C1 segment of cervical spinal cord (tissue), 14 donors: ENCODE results near the gene HEPHL1.

Experiments
- DNase-seq, 14 donors: peaks; one replicate each; lab custom pipeline; 2025; lab: John Stamatoyannopoulos, UW

The HEPHL1 gene

DNA sequence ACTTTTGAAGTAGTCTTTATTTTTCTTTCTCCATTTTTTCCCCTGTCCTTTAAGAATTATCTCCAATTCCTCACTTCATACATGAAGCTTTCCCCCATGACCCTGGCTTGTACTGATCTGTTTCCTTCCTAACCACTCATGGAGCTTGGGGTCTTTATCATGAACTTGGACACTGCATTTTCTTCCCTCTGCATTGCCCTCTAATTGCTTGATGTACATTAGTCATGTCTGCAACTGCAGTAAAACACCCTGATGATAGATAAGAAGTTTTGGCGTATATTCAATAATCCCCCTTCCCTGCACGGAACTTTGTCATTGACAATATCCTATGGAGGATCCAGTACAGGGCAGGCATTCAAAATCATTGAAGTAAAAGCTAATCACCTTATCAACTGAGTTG is 3.4 kb downstream of the HEPHL1 start:
- no peak for DNase-seq

DNA sequence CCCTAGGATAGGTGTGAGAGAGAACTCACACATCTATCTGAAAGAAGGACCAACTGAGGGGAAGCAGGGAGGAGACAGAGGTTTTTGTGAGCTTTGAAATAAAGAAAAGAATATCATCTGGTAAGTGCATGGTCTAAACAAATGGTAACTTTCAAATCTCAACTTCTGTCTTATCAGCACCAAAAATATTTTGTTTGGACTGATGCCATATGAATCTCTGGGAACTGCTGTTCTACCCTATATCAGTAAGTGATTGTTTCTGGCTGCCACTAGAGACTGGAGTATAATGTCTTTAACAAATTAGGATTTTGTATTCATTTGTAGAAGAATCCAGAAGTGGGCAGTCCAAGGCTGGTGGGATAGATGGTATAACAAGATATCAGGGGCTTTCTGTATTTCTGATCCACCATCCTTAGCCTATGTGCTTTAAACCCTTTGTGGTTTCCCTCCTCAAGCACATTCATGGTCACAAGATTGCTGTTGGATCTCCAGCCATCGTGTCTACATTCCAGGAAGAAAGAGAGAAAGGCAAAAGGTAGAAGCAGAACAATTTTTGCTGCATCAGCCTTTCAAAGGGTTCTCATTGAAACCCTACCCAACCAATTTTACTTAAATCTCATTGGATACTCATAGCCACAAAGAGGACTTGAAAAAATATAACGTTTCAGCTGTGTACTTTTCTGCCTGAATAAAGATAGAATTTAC is 4.7 kb downstream of the HEPHL1 start:
- DNase-seq, result no peak

DNA sequence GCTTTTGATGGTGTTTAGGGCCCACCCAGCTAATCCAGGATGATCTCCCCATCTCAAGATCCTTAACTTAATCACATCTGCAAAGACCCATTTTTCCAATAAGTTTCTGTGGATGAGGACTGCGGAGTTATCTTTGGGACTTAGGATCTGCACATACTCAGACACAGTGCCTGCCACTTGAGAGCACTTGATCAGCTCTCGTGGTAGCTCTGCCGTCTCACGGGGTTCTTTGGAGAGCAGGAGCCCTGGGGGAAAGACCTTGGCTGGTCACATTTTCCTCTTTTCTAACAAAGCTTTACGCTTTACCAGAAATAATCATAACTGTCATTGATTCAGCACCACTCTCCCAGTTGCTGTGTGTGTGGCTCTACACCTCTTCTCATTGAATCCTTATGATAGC is 6.1 kb downstream of the HEPHL1 start:
- no peak for DNase-seq

DNA sequence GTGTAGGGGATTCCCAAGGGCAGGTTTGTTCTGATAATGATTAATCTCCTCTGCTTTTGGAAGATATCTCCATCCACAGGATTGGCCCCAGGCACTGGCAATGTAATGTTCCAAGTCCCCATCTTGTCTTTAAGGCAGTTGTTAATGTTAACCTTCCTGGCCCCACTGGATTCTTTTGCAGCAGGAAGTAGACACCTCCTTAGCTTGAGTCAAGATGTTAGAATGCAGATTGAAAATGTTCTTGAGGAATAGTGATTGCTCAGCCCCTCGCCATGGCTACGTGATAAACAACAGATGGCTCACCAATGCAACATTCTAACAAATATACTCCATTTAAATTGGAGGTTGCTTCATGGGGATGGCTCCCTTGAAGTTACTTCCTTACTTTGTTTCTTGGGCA is 7.3 kb downstream of the HEPHL1 start:
- DNase-seq, result no peak

DNA sequence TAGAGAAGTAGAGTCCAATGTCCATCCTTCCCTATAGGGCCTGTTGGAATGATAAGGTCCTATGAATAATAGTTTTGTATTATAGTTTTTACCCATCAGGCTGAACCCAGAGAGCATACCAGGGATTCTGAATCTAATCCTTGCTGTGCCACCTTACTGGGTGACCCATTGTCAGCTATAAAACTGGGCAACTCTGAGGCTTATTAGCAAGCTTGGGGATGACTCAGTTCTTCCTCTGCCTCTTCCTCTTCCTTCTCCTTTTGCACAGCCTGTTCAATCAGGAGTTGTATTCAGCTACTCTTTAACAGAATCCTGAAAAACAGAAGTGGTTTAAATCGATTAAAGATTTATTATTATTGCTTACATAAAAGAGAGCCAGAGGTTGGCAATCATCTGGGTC is 8.9 kb downstream of the HEPHL1 start:
- DNase-seq, result no peak

DNA sequence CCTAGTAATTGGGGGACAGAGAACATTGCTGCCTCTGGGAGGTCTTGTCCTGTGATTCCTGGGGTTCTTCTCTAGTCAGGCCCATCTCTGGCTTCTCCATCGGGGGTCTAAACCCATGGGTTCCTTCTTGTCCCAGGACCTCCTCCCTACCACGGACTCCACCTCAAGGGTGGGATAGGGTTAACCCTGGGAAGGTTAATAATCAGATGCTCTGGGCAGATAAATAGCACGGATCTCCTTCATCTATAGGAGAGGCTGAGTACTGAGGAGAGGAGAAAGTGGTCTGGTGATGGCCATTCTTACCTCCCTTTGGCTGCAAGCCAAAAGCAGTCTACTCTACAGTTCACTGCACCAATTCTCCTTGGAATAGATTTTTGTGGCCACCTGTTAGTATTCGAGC is 10.5 kb downstream of the HEPHL1 start:
- no peak for DNase-seq

DNA sequence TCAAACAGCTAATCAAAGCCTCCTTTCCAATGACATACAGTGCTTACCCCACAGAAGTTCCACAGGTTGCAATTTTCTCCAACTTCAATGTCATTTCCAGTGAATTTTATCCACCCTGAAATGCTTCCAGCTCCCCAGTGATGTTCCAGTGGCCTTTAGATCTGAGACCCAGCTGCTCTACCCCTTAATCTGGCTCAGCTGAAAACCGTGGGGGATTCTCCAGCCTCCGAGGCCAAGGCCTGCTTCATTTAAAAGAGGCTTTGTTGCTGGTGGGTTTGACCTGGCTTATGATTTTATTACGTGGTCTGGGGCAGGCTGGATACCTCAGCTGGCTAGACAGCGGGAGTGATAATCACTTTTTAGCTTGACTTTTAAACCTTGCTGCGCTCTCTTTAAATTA is 10.9 kb downstream of the HEPHL1 start:
- DNase-seq, result no peak

DNA sequence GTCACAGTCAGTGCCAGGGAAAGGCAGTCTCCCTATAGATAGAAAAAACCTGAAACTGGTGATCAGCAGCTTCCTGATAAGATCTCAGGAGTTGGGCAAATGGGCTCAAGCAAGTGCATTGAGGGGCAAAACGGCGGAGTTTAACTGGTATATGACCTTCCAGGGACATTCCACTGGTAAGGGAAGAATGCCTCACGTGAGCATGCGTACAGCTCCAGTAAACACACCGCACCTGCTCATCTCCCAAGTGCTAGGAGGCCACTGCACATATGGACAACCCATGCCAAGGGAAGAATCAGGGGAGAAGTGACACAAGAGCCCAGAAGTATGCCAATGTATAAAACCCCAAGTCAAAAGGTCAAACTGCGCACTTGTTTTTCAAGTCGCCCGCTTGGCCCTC is 11.6 kb downstream of the HEPHL1 start:
- DNase-seq, result no peak

DNA sequence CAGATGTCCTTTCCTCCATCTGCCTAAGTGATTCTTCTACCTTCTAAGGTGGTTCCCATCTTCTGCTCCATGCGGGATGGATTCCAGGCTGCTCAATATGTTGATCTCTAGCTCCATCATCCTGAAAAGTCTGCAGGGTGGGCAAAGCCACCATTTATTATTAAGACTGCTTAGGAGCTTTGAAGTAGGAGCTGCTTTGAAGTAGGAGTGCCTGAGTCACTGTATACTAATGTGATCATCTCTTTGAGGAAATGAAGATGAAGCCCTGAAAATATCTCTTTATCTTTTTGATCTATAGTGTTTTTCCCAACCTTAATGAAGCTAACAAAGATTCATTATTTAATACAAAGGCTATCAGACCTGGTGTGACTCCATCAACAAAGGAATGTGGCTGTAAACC is 13.1 kb downstream of the HEPHL1 start:
- no peak for DNase-seq

DNA sequence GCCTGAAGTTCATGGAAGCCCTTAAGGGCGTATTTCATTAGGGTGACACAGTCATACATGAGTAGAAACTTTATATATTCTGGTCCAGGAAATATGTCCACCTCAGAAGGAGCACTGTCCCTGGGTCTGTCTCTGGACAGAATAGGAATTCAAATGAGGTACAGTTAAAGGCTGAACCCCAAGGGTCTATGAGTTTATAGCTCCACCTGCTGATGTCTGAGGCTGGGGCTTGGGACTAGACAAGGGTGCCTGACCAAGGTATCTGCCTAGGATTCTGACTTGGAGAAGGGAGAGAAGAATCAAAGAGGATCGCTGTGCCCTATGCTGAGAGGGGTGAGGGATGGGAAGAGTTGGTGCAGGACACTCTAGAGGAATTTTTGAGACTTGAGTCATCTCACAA is 14.9 kb downstream of the HEPHL1 start:
- DNase-seq, result no peak

DNA sequence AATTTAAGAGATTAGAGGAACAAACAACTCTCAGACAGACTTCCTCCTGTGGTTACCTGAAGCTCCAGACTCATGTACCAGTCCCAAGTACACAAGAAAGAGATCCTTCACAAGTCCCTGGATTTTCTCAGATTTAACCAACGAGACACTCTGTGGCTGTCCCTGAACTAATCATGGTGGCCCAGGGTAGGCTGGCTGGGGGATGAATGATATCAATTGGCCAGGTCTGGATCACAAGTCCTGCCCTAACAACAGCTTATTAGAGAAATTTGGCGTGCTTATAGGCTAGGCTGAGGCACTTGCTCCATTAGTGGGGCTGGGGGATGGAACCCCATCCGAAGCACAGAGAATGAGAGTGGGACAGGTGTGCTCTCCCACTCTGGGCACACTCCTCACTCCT is 22.1 kb downstream of the HEPHL1 start:
- no peak for DNase-seq

DNA sequence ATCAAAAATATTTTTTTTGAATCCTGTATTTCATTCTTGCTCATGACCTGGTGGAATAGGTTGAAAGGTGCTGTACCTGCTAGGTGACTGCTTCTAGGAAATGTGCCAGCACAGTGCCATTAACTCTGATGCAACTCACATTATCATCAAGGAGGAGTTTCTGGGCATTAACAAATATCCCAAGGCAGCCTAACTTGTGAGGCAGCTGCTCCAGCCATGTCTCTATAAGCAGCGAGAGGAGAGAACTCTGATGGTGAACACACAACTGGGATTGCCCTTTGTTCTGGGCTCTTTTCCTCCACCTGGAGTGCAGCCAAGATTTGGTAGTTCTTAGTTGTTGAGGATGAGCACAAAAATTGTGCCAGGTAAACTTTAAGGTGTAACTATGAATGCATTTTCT is 25.6 kb downstream of the HEPHL1 start:
- DNase-seq, result no peak

DNA sequence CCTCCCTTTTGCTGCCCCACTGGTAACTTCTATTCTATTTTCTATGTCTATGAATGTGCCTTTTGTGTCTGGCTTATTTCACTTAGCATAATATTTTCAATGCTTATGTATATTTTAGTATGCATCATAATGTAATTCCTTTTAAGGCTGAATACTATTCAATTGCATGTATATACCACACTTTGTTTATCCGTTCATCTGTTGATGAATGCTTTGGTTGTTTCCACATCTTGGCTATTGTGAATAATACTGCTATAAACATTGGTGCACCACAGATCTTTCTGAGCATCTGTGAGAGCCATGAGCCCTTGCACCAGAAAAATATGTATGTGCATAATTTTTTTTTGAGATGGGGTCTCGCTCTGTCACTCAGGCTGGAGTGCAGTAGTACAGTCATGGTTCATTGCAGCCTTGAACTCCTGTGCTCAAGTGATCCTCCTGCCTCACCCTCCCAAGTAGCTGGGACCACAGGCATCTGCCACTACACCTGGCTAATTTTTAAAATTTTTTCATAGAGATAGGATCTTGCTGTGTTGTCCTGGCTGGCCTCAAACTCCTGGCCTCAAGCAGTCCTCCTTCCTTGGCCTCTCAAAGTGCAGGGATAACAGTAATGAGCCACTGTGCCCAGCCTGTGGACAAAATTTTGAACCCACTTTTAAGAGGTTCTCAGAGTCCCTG is 27.0 kb downstream of the HEPHL1 start:
- DNase-seq, result no peak

DNA sequence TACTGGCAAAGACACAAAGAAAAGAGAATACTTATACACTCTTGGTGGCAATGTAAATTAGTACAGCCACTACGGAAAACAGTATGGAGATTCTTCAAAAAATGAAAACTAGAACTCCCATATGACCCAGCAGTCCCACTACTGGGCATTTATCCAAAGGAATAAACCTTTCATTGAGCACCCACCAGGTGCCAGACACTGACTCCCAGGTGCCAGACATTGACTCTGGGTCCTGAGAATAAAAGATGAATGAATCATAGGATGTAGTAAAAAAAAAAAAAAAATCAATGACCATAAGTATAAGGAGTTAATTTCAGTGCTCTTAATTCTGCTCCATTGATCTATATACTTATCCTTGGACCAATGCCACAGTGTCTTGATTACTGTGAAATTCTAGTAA is 28.2 kb downstream of the HEPHL1 start:
- DNase-seq, result no peak

DNA sequence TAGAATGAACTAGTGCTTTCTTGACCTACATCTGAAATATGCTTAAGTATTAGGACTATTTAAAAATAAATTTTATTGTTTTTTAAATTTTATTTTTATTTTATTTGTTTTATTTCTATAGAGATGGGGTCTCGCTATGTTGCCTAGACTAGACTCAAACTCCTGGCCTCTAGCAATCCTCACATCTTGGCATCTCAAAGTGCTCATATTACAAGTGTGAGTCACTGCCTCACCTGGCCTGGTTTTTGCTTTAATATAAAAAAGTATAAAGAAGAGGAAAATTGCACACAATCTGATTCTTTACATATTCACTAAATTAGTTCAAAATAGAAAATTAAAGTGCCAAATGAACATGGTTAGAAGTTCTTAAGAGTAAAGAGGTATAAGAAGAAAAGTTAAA is 37.5 kb downstream of the HEPHL1 start:
- DNase-seq, result no peak

DNA sequence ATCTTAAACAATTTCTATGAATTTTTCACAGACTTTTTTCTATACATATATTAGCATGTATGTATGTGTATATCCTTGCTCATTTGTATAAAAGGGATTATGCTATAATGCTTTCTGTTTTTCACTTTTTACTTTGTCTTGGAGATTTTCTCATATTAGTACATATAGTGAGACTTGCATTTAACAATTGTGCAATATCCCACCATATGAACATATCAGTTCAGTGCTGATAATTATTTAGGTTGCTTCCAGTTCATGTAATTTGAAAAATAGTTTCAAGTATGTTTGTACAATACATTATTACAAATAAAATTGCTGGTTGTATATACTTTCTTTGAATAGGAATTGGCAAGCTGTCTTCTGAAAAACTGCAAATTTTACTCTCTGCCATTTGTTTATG is 37.9 kb downstream of the HEPHL1 start:
- no peak for DNase-seq

DNA sequence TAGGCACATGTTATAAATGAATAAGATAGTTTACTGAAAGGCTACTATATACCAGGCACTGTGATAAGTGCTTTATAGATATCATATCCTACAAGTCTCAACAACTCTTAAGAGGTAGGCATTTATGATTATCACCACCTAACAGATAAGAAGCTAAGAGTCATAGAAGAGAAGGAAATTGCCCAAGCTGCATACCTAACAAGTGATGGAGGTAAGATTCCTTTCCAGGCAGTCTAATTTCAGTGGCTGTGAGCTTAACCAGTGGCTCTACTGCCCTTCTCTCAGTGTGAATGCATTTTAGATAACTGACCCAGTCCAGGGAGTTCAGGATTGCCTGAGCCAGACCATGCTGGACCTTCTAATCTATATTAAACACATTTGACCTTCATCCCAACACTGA is 39.2 kb downstream of the HEPHL1 start:
- no peak for DNase-seq

DNA sequence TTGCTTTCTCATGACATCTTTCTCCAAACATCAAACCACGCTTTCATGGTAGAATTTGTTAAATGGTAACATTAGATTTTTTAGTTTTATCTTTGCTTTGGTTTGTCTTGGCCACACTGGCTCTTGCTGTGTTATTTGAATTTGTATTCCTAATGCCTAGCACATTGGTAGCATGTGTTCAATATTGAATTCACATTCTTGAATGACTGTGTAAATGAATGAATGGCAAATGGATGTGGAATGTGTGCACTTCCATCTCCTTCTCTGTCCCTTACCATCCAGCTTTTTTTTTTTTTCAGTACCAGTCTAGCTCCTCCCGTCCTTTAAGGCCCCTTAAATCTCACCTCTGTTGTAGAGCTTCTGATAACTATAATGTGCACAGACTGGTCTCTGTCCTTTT is 41.2 kb downstream of the HEPHL1 start:
- DNase-seq, result no peak

DNA sequence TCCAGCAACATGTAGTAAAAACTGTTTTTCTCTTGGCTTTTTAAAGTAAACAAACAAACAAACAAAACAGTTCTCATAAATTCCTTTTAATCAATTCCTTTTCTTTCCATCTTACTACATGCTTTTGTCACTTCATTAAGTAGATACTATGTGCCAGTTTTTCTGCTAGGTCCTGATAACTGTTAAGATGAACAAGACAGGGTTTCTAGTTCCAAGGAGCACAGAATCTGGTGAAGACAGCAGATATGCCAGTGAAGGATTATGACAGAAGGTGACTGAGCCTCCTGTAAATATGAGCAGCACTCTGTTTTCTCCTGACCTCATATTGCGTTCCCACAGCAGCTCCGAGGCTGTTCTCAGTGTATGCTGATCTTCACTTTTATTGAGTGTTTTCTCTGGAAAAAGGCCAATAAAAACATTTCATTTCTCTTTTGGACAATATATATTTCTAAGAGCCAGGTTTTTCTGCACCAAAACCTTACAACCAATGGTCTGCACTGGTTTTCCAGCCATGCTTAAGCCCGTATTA is 45.8 kb downstream of the HEPHL1 start:
- no peak for DNase-seq

DNA sequence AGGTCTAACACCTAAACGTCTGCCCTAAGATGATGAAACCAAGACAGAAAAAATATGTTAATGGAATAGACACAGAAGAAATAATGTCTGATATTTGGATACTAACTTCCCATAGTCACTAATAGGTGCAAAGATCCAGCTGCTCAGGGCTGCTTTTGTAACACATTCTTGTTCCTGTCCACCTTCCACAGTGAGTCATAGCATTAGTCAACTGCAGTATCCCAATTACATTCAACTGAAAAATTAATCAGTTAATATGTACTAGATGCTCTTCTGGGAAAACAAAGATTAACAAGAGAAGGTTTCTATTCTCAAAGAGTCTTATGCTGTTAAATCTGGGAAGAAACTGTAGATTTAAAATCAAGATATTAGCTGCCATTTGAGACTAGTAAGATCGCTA is 47.6 kb downstream of the HEPHL1 start:
- DNase-seq, result no peak

DNA sequence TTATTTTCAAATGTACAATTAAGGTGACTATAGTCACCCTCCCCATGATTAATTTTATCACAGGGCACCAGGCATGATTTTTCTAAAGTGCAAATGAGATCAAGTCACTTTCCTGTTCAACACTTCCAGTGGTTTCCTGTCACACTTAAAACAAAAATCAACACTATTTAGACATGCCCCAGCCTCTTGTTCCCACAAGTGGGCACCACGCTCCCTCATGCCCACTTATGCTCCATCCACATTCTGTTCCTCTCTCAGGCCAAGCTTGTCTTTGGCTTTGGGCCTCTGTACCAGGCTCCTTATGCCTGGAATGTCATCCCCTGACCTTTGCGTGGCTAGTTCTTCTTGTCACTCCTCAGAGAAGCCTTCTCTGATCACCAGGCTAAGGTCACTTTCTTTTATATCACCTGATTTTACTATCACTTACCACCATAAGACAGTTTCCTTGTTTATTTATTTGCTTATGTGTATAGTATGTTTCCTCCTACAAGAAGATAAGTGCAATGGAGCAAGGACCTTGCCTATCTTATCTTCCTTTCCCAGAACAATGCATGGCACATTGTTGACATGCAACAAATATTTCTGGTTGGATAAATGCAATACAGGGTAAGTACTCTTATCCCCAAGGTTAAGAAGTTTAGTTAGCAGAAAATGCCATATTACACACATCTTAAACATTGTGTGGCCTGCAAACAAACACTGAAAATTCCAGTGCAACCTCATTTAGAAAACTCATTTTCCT is 56.6 kb downstream of the HEPHL1 start:
- DNase-seq, result no peak

DNA sequence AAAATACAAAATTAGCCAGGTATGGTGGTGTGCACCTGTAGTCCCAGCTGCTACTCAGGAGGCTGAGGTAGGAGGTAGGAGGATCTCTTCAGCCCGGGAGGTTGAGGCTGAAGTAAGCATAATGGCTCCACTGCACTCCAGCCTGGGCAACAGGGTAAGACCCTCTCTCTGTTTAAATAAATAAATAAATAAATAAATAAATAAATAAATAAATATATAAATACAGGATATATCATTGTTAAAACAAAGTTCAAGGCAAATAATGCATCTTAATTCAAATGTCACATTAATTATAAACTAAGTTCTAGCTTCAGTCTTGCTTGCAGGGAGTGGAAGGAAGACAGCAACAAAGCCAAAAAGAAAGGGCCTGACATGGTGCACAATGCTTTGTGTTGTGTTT is 63.0 kb downstream of the HEPHL1 start:
- no peak for DNase-seq

DNA sequence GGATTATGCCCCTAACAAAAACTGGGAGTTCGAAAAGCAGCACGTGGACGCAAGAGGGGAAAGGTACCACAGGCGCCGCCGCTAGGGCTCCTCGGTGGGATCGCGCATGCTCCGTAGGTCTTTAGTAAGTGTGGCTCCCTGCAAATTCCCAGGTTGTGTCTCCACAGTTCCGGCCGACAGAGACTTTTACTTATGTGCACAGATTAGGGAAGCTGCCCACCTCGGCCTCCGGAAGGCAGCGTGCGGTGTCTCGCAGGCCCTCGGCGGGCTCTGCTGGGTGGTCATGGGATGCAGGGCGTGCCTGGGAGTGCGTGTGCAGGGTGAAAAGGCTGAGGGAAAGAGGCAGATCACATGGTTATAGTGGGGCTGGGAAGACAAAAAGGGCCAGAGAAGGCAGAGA is 67.8 kb downstream of the HEPHL1 start:
- no peak for DNase-seq
